MV-4-11 (cell line): ENCODE results near the gene MADD.

Source experiments
- DNase-seq: peaks from one replicate; lab custom pipeline; 2025; lab: John Stamatoyannopoulos, UW

MADD gene

GRCh38 chr11:47269829-47270305 is at the start of gene MADD:
Gene MADD, plus strand, starts transcription at chr11:47270133.
- peak; percentile 83 for DNase-seq

- no peak for DNase-seq
Measured at GRCh38 chr11:47220401-47220821, 49.5 kb upstream of the MADD start.

GRCh38 chr11:47222696-47223095 is 47.2 kb upstream of the MADD start:
- DNase-seq = no peak

- DNase-seq = peak; percentile 85
Measured at GRCh38 chr11:47225552-47226400, 44.2 kb upstream of the MADD start.

- no peak for DNase-seq
Measured at GRCh38 chr11:47229161-47229560, 40.8 kb upstream of the MADD start.

- no peak for DNase-seq
Measured at GRCh38 chr11:47233051-47233450, 36.9 kb upstream of the MADD start.

GRCh38 chr11:47233989-47234668 is 35.8 kb upstream of the MADD start:
- DNase-seq = no peak

- no peak for DNase-seq
Measured at GRCh38 chr11:47234669-47235100, 35.2 kb upstream of the MADD start.

GRCh38 chr11:47235163-47235562 is 34.8 kb upstream of the MADD start:
- no peak for DNase-seq

GRCh38 chr11:47236482-47236881 is 33.5 kb upstream of the MADD start:
- no peak for DNase-seq

- no peak for DNase-seq
Measured at GRCh38 chr11:47239852-47240251, 30.1 kb upstream of the MADD start.

- DNase-seq = peak; percentile 55
Measured at GRCh38 chr11:47241841-47242301, 28.1 kb upstream of the MADD start.

- DNase-seq = no peak
Measured at GRCh38 chr11:47242596-47243192, 27.2 kb upstream of the MADD start.

GRCh38 chr11:47243454-47243853 is 26.5 kb upstream of the MADD start:
- DNase-seq = no peak

- DNase-seq = peak; percentile 52
Measured at GRCh38 chr11:47244448-47245350, 25.2 kb upstream of the MADD start.

- DNase-seq = no peak
Measured at GRCh38 chr11:47245611-47246357, 24.1 kb upstream of the MADD start.

- no peak for DNase-seq
Measured at GRCh38 chr11:47247502-47247901, 22.4 kb upstream of the MADD start.

GRCh38 chr11:47248304-47248663 is 21.6 kb upstream of the MADD start:
- DNase-seq = peak; percentile 66

GRCh38 chr11:47248664-47249377 is 21.1 kb upstream of the MADD start, which contains the start of gene ACP2:
Gene ACP2, minus strand, starts transcription at chr11:47248814. Its CDS starts 25 bp downstream, at chr11:47248789.
- peak; percentile 81 for DNase-seq

GRCh38 chr11:47249378-47249715 is 20.6 kb upstream of the MADD start:
- DNase-seq = no peak
